Retina (tissue), 1 donor: Measurements from ENCODE around the gene ARNT2.

Experiments used
- DNase-seq: peaks from one replicate; pipeline ENCODE4 v3.0.0-alpha.2; 2016

ARNT2 gene

DNA sequence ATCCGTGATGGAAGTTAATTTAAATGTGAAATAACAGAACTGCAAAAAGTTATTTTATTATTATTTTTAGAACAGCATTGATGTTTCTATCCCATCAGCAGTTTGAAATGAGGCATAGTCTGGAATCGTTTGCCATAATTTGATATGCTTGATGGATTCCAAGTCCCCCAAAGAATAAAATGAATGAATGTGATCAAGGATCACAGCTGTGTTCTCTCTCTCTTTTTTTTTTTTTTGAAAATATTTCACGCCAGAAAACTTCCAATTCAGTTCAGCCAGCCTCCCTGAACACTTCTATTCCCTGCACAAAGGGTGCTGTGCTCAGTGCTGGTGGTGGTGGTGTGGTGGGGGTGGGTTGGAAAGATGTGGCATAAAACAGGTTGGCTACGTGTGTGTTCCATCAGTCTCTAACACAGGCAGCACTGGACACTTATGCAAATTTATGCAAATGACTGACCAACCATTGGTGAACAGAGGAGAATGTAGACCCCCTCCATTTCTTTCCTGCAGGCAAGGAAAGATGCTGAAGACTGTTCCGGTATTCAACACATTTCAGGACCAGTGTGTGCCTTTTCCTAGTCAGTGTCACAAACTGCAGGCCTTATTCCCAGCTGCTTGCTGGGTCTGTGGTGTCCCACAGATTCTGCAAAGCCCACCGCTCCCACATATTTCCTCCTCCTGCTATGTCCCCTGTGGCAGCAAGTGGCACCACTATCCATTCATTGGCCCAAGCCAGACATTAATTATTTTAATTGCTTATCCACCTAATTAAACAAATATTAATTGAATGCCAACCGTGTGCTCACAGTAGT lies 10.6 kb downstream of the ARNT2 start:
- peak; percentile 56 for DNase-seq

- peak; percentile 50 for DNase-seq
These were observed 11.1 kb downstream of the ARNT2 start for GRCh38 chr15:80415358-80415670.

GRCh38 chr15:80416702-80417101 lies 12.5 kb downstream of the ARNT2 start:
- DNase-seq = no peak

GRCh38 chr15:80418892-80419537 lies 14.8 kb downstream of the ARNT2 start:
- DNase-seq = no peak

- DNase-seq = no peak
These were observed 15.4 kb downstream of the ARNT2 start for GRCh38 chr15:80419546-80419945.

DNA sequence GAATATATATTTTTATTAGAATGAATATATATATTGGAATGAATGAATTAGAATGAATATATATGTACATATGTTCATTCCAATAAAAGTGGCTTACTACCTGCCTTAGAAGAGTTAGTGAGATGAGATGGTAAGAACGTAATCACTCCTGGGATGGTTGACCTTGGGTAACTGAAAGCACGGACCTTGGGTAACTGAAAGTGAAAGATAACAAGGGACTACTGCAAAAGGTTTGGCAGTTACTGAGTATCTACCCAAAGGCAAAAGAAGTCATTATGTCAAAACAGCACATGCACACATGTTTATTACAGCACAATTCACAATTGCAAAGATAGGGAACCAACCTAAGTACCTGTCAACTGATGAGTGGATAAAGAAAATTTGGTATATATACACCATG lies 16.5 kb downstream of the ARNT2 start:
- no peak for DNase-seq

GRCh38 chr15:80423215-80423614 lies 19.0 kb downstream of the ARNT2 start:
- DNase-seq = no peak

- no peak for DNase-seq
These were observed 20.2 kb downstream of the ARNT2 start for GRCh38 chr15:80424381-80424780.

GRCh38 chr15:80426316-80426715 lies 22.1 kb downstream of the ARNT2 start:
- no peak for DNase-seq

DNA sequence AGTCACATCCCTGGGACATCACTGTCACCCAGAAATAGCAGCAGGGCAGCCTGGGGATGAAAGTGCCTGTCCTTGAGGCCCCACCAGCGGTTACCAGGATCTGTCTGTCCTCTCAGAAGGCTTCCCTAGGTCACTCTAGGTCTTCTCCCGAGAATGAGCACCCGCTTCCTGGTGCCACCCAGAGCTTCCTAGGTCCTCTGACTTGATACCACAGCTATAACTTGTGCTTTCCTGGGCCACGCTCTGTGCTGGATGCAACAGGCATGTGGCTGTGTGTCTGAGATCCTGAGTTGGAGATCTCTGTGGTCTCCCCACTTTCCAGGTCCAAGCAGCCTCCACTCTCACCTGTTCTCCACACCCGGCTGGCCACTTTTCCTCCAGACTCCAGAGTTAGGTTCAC lies 25.8 kb downstream of the ARNT2 start:
- no peak for DNase-seq

- no peak for DNase-seq
These were observed 27.6 kb downstream of the ARNT2 start for GRCh38 chr15:80431635-80432344.

GRCh38 chr15:80432345-80432702 lies 28.1 kb downstream of the ARNT2 start:
- DNase-seq = no peak

- DNase-seq = no peak
These were observed 29.7 kb downstream of the ARNT2 start for GRCh38 chr15:80433836-80434235.

DNA sequence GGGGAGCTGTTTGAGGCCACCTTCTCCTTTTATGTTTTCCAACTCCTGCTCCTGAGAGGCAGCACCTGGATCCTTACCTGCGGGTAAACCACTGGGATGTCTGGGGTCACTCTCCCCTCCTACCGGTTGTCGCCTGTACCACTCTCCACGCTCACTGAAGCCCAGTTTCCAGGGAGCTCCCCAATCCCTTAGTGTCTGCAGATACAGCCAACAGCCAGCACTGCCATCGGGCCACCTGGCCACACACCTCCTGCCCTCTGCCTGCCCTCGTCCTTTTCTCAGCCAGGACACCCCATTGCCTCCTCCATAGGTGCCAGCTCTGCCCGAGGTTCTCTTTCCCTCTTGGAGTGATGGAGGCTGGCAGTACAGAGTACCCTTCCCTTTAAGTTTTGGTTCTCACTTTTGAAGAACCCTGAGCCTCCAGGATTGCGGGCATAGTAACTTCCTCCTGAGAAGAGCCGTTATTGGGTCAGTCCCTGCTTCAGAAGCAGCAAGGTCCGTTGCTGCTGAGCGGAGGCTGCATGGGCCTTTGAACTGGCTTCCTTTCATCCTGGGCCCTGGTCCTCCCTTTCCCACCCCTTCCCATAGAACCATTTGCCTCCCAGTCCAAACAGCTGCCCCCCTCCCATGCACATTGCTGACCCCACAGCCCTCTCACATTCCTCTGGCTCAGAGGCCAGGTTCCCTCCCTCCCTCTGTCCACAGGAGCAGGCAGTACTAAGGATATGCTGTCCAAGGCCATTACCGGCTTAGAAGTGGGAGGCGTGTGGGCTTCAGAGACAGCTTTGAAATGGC lies 30.9 kb downstream of the ARNT2 start:
- DNase-seq = peak; percentile 54

- no peak for DNase-seq
These were observed 32.5 kb downstream of the ARNT2 start for GRCh38 chr15:80436511-80437307.

DNA sequence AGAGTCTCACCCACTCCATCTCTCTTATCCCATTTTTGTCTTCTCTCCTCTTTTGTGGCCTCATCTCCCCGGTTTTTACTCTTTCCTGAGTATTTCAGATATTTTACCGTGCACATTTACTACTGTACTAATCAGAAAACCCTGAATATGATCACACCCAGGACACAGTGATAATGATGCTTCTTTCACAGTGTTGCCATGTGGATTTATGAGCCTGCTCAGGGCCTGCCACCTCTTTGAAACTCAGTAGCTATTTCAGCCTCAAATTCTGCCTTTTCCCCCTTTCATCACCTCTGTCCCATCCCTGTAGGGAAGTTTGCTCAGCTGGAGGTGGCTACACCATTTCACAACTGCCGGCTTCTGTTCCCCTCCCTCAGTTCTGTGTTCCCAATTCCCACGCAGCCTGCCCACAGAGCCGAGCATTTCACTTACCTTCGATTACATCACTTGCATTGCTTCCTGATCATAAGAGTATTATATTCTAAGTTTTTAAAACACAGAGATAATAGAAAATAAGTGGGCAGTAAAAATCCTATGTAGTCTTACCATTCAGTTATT lies 33.2 kb downstream of the ARNT2 start:
- no peak for DNase-seq

DNA sequence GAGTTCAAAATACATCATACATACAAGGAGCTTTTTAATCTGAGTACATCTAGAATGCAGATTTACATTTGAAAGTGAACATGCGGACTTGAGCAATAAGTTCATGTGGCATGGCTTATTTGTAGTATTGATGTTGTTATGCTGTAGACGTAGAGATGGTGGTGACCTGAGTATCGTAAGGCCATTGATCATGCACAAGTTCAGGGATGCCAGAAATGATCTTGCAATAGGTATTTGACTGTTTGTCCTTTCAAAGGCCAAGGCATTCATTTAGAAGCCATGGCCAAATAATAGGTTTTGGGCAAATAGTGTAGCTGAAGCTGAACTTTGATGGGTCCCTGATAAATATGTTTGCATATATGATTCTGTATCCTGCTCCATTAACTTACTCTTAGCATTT lies 35.0 kb downstream of the ARNT2 start:
- no peak for DNase-seq

DNA sequence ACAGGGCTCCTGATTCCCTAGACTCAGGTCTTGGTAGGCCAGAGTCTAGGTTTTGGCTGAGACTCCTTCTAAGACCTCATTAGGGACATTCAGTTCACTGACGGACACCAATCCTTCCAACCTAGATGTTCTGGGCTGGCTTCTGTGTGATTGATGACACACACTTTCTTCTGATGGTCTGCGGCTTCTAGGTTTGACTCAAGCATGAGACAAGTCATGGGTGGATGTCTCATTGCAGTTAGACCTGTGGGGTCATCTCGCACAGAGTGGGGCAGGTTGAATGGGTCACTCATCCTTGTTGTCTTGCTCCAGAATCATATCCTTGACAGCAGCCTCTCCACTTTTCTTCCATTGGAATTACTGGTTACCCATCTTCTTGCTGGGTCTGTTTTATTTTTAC lies 35.8 kb downstream of the ARNT2 start:
- no peak for DNase-seq

GRCh38 chr15:80441041-80441440 lies 36.9 kb downstream of the ARNT2 start:
- DNase-seq = no peak

DNA sequence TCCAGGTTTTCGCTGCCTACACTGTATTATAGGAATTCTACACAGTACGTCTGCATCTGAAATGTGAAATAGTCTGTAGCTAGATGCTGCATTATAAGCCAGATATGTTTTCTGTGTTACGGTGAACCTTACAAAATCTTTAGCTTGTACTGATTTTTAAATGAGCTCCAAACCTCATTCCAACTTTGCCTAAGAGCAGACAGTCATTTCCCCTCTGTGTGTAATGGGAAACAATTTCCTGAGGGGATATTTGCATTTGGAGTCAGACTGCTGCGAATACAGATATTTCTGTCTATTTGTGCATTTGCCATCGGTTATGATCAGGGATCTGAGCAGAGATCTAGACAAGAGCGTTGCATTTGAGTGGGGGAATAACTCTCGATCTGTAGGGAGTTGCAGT lies 37.5 kb downstream of the ARNT2 start:
- DNase-seq = no peak

DNA sequence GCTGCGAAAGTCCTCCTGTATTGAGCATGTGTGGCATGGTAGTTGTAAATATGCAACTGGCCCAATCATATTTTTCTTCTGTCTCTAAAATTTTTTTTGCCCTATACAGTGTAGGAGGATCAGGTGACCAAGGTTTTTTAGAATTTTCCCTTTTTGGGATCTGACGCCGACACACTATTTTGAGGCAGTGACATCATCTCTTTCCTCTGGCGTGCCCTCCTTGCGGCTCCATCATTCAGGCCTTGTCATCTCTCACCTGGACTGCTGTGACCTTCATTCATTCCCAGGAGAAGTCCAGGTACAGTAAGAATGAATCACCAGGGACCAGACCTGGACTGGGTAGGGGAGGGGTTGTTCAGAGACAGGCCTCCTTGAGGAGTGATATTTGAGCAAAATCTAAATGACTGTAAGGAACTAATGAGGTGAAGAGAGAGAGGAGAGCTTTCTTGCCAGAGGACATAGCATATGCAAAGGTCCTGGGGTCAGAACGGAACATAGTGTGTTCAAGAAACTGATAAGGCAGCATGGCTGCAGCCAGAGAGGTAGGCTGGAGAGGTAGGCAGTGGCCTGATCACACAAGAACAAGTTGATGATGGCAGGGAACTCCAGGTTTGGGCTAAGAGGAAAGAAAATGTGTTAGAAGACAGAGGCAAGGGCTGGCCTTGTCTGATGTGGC lies 38.7 kb downstream of the ARNT2 start:
- no peak for DNase-seq
